Left colon (tissue), 2 donors: Measurements from ENCODE around the gene STX10. TPM values are rescaled to one million over a fixed set of nuclear protein-coding genes. Genes with fewer than 3 reads are reported as not detected.

Experiments used
- ATAC-seq: fragments of 200-7000 bp; cut with Tn5 transposase; one replicate; pipeline ENCODE4 v1.9.1; 2020; ENCODE audit warnings: mild to moderate bottlenecking, moderate library complexity
- DNase-seq, 2 donors: peaks; one replicate each; pipeline ENCODE4 v3.0.0-alpha.2; 2020
- intact Hi-C, 2 donors: fragments of 100-400 bp; cut with DNase I in 1 of 2; cut with micrococcal nuclease in 1 of 2; formaldehyde crosslinking; loops; one replicate each; pipeline versions ENCODE4 v1.11.2 to v1.14.0; 2022; cut with DNase I, micrococcal nuclease
- total RNA-seq, 2 donors: library from RNA; stranded (reverse); fragmentation: NEBNext Ultra II Directional; extraction: Animal tissue kit (Norgen Biotek cat#: 25700); gene quantifications; one replicate each; pipeline ENCODE4 v1.2.1, GENCODE V29; 2021
- donor health status: DM: no; HTN: no; CAD: no.
- donor health status: DM: yes; HTN: yes; CAD: no.

Gene STX10
- total RNA-seq, 2 donors from 2014 or later = 48.0 to 66.0 TPM

DNA sequence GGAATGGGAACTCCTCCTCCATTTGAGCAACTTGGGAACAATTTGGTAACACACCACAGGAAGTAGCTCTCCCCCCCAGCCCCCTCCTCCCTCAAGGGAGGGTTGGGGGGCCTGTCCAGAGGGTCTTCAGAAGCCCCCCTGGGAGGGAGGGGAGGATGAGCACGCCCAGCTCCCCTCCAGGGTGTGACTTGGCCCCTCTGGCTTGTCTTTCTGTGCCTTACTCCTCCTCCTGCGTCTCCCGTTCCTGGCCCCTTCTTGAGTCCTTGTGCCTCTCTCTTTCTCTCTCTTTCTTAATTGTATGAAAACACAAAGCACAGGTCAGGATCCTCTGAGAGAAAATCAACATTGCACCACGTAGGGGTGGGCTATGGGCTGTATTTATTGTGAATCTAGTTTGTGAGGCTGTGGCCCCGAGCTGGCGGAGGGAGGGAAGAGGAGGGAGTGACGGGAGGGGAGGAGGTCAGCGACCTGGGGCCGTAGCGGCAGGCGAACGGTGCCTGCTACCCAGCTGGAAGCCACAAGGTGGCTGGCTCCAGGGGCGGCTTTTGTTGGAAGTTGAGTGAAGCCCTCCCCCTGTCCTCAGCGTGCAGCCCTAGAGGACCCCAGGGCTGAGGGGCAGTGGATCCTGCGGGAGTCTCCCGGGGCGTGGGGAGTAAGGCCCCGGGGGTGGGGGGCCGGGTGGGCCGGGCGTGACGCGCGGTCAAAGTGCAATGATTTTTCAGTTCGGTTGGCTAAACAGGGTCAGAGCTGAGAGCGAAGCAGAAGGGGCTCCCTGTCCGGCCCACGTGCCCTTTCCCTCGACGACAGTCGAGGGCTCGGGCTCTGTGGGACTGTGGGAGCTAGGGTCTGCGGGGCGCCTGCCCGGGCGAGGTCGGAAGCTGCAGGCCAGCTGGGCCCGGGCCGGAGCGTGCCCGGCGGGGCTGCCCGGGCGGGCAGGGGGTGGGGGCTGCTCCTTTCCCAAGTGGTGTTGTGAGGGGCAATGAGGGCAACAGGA lies 53.9 kb downstream of the STX10 start:
- DNase-seq = peak in 1 of 2 donors; percentile 38
- intact Hi-C loops = loop anchor here in 1 of 2 donors (10.0 kb wide), 1 partner anchor 111 kb away; no protein-coding TSS in a partner anchor
- no peak for ATAC-seq

GRCh38 chr19:13095393-13095784 lies 54.8 kb downstream of the STX10 start:
- ATAC-seq (no peak), DNase-seq (peak in 1 of 2 donors; percentile 46)
- intact Hi-C loops = loop anchor here in 1 of 2 donors (10.0 kb wide), 1 partner anchor 111 kb away; no protein-coding TSS in a partner anchor

- peak in 1 of 2 donors; percentile 40 for DNase-seq
- ATAC-seq = no peak
- intact Hi-C loops = loop anchor here (5.0 to 10.0 kb wide), 2 partner anchors 110 to 113 kb away; no protein-coding TSS in a partner anchor
Measured at GRCh38 chr19:13094771-13095392, 55.3 kb downstream of the STX10 start.

GRCh38 chr19:13094106-13094504 lies 56.1 kb downstream of the STX10 start:
- intact Hi-C loops = loop anchor here (5.0 to 10.0 kb wide), 2 partner anchors 109 to 112 kb away; no protein-coding TSS in a partner anchor
- DNase-seq = peak in 1 of 2 donors; percentile 48
- peak; percentile 19 for ATAC-seq

Other genes starting within 250 kb of the STX10 start
- not detected for gene SYCE2, start 231.1 kb downstream of the STX10 start, total RNA-seq
- gene FARSA, start 216.7 kb downstream of the STX10 start, total RNA-seq = 10 to 100 TPM; 42.4 to 61.2 TPM
- gene CALR, start 211.8 kb downstream of the STX10 start, total RNA-seq = 100 to 1,000 TPM; 550 to 739 TPM
- gene RAD23A, start 204.5 kb downstream of the STX10 start, total RNA-seq = 10 to 100 TPM; 70.9 to 80.3 TPM
- gene GADD45GIP1, start 193.2 kb downstream of the STX10 start, total RNA-seq = 10 to 100 TPM; 13.1 to 17.5 TPM
- under 1 TPM; 0.18 to 0.50 TPM for gene DAND5, start 180.8 kb downstream of the STX10 start, total RNA-seq
- 10 to 100 TPM; 49.8 to 61.7 TPM for gene NFIX, start 154.9 kb downstream of the STX10 start, total RNA-seq
- 1 to 10 TPM; 2.0 to 4.5 TPM for gene LYL1, start 47.5 kb downstream of the STX10 start, total RNA-seq
- 10 to 100 TPM; 22.0 to 23.6 TPM for gene TRMT1, start 33.6 kb downstream of the STX10 start, total RNA-seq
- 10 to 100 TPM; 56.1 to 67.2 TPM for gene NACC1, start 32.1 kb downstream of the STX10 start, total RNA-seq
- 100 to 1,000 TPM; 116 to 155 TPM for gene IER2, start within 50 bp of the STX10 start, total RNA-seq